ENCODE results near the gene EFHC1.

DNA sequence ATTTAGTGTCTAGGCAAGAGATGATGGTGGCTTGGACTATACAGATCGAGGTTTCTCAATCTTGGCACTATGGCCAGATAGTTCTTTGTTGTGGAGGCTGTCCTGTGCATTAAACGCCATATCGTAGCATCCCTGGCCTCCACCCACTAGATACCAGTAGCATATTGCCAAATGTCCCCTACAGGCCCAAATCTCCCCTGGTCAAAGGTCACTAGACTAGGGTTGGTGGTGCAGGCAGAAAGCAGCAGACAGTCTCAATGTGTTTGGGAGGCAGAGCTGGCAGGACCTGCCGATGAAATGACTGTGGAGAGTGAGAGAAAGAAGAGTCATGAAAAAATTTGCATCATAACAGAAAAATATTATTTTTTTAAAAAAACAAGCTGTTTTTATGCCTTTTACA, 93.8 kb downstream of the EFHC1 start:
- TF ChIP-seq POLR2A (IDR thresholded peaks at IDR 0.05) = no peak
- TF ChIP-seq, protein P1, sequence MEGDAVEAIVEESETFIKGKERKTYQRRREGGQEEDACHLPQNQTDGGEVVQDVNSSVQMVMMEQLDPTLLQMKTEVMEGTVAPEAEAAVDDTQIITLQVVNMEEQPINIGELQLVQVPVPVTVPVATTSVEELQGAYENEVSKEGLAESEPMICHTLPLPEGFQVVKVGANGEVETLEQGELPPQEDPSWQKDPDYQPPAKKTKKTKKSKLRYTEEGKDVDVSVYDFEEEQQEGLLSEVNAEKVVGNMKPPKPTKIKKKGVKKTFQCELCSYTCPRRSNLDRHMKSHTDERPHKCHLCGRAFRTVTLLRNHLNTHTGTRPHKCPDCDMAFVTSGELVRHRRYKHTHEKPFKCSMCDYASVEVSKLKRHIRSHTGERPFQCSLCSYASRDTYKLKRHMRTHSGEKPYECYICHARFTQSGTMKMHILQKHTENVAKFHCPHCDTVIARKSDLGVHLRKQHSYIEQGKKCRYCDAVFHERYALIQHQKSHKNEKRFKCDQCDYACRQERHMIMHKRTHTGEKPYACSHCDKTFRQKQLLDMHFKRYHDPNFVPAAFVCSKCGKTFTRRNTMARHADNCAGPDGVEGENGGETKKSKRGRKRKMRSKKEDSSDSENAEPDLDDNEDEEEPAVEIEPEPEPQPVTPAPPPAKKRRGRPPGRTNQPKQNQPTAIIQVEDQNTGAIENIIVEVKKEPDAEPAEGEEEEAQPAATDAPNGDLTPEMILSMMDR (IDR thresholded peaks at IDR 0.05) = no peak
